GM21390 (cell line): ENCODE data around the gene MSX2.

Experiments
- ATAC-seq: cut with Tn5 transposase; IDR thresholded peaks from one replicate; pipeline ENCODE4 v1.9.1; 2021; ENCODE audit not compliant: unreplicated experiment

MSX2 gene

GRCh38 chr5:174724484-174725260, at the start of gene MSX2:
TSS of gene MSX2 (plus strand) at chr5:174724582. CDS start at chr5:174724660, 78 bp downstream.
- ATAC-seq = no peak

GRCh38 chr5:174675110-174675509, 49.3 kb upstream of the MSX2 start:
- no peak for ATAC-seq

GRCh38 chr5:174675916-174676315, 48.5 kb upstream of the MSX2 start:
- no peak for ATAC-seq

GRCh38 chr5:174678107-174678506, 46.3 kb upstream of the MSX2 start:
- no peak for ATAC-seq

- no peak for ATAC-seq
Measured at GRCh38 chr5:174680901-174681565, 43.3 kb upstream of the MSX2 start.

GRCh38 chr5:174687503-174687902, 36.9 kb upstream of the MSX2 start:
- ATAC-seq = no peak

GRCh38 chr5:174688441-174689354, 35.7 kb upstream of the MSX2 start:
- no peak for ATAC-seq

- no peak for ATAC-seq
Measured at GRCh38 chr5:174690271-174690670, 34.1 kb upstream of the MSX2 start.

- ATAC-seq = no peak
Measured at GRCh38 chr5:174692381-174692780, 32.0 kb upstream of the MSX2 start.

- no peak for ATAC-seq
Measured at GRCh38 chr5:174692982-174693422, 31.4 kb upstream of the MSX2 start.

- no peak for ATAC-seq
Measured at GRCh38 chr5:174693697-174694385, 30.5 kb upstream of the MSX2 start.

- no peak for ATAC-seq
Measured at GRCh38 chr5:174694611-174695010, 29.8 kb upstream of the MSX2 start.

- no peak for ATAC-seq
Measured at GRCh38 chr5:174698156-174698555, 26.2 kb upstream of the MSX2 start.

GRCh38 chr5:174699131-174699530, 25.3 kb upstream of the MSX2 start:
- no peak for ATAC-seq

- no peak for ATAC-seq
Measured at GRCh38 chr5:174706997-174707572, 17.3 kb upstream of the MSX2 start.

GRCh38 chr5:174707671-174708070, 16.7 kb upstream of the MSX2 start:
- ATAC-seq = no peak

GRCh38 chr5:174708476-174709207, 15.7 kb upstream of the MSX2 start:
- ATAC-seq = no peak

- ATAC-seq = no peak
Measured at GRCh38 chr5:174714751-174715150, 9.6 kb upstream of the MSX2 start.

GRCh38 chr5:174715804-174716203, 8.6 kb upstream of the MSX2 start:
- ATAC-seq = no peak
